Cardiac septum (tissue), 1 donor: ENCODE results near the gene FRMD7. TPM values are rescaled to one million over a fixed set of nuclear protein-coding genes. Genes with fewer than 3 reads are reported as not detected.
"Not testable (repeated sequence)": the region's sequence is repeated elsewhere in the genome, so short reads cannot be mapped to it uniquely, and the experiment has no call there.

Source experiments
- DNase-seq: peaks from one replicate; pipeline ENCODE4 v3.0.0-alpha.2; 2020; ENCODE audit warnings: low spot score
- intact Hi-C: fragments of 100-400 bp; cut with DNase I; formaldehyde crosslinking; loops from one replicate; pipeline ENCODE4 v1.14.0; 2022
- long read RNA-seq: library from polyadenylated mRNA; unstranded; transcript quantifications from one replicate; pipeline ENCODE4 v2.0.0, GENCODE V29; 2021
- total RNA-seq: library from RNA; stranded (reverse); fragmentation: NEBNext Ultra II Directional; extraction: Animal tissue kit (Norgen Biotek cat#: 25700); gene quantifications from one replicate; pipeline ENCODE4 v1.2.1, GENCODE V29; 2021
- donor health status: DM: no; HTN: no; CAD: no.

Gene FRMD7
- 0.30 TPM for total RNA-seq
- long read RNA-seq: 0 reads

GRCh38 chrX:132127743-132128142 is at the start of gene FRMD7:
Gene FRMD7 (minus strand): TSS chrX:132128020. CDS start chrX:132127844, 176 bp downstream.
- intact Hi-C loops: no loop called here
- DNase-seq: no peak

- intact Hi-C loops: no loop called here
- DNase-seq: no peak
Observed at GRCh38 chrX:132173647-132174046, 45.8 kb upstream of the FRMD7 start.

GRCh38 chrX:132171881-132172280 is 44.1 kb upstream of the FRMD7 start:
- no peak for DNase-seq
- intact Hi-C loops: no loop called here

- intact Hi-C loops: no loop called here
- DNase-seq: no peak
Observed at GRCh38 chrX:132171478-132171877, 43.7 kb upstream of the FRMD7 start.

- DNase-seq: no peak
- intact Hi-C loops: no loop called here
Observed at GRCh38 chrX:132169554-132169953, 41.7 kb upstream of the FRMD7 start.

GRCh38 chrX:132165651-132166050 is 37.8 kb upstream of the FRMD7 start:
- intact Hi-C loops: no loop called here
- no peak for DNase-seq

GRCh38 chrX:132165005-132165404 is 37.2 kb upstream of the FRMD7 start:
- intact Hi-C loops: no loop called here
- no peak for DNase-seq

- intact Hi-C loops: not testable (repeated sequence)
Observed at GRCh38 chrX:132163094-132163493, 35.3 kb upstream of the FRMD7 start.

GRCh38 chrX:132153166-132153565 is 25.3 kb upstream of the FRMD7 start:
- no peak for DNase-seq
- intact Hi-C loops: no loop called here

More at GRCh38 chrX:132163094-132163493, 35.3 kb upstream of the FRMD7 start:
- not testable (repeated sequence) for DNase-seq

- intact Hi-C loops: no loop called here
- no peak for DNase-seq
Observed at GRCh38 chrX:132146456-132146855, 18.6 kb upstream of the FRMD7 start.

GRCh38 chrX:132144061-132144460 is 16.2 kb upstream of the FRMD7 start:
- intact Hi-C loops: no loop called here
- no peak for DNase-seq

- intact Hi-C loops: no loop called here
- DNase-seq: no peak
Observed at GRCh38 chrX:132125906-132126305, 1.9 kb downstream of the FRMD7 start.

- no peak for DNase-seq
- intact Hi-C loops: no loop called here
Observed at GRCh38 chrX:132120913-132121312, 6.9 kb downstream of the FRMD7 start.

GRCh38 chrX:132119821-132120515 is 7.9 kb downstream of the FRMD7 start:
- intact Hi-C loops: no loop called here
- no peak for DNase-seq

- no peak for DNase-seq
- intact Hi-C loops: no loop called here
Observed at GRCh38 chrX:132119283-132119682, 8.5 kb downstream of the FRMD7 start.

GRCh38 chrX:132118358-132118757 is 9.5 kb downstream of the FRMD7 start:
- DNase-seq: no peak
- intact Hi-C loops: no loop called here

- no peak for DNase-seq
- intact Hi-C loops: no loop called here
Observed at GRCh38 chrX:132115792-132116191, 12.0 kb downstream of the FRMD7 start.

- DNase-seq: no peak
Observed at GRCh38 chrX:132114607-132115006, 13.2 kb downstream of the FRMD7 start.

GRCh38 chrX:132107291-132107690 is 20.5 kb downstream of the FRMD7 start:
- no peak for DNase-seq
- intact Hi-C loops: no loop called here

More at GRCh38 chrX:132114607-132115006, 13.2 kb downstream of the FRMD7 start:
- intact Hi-C loops: no loop called here

- no peak for DNase-seq
- intact Hi-C loops: no loop called here
Observed at GRCh38 chrX:132101799-132102198, 26.0 kb downstream of the FRMD7 start.

- DNase-seq: no peak
- intact Hi-C loops: no loop called here
Observed at GRCh38 chrX:132101206-132101605, 26.6 kb downstream of the FRMD7 start.

GRCh38 chrX:132098704-132099103 is 29.1 kb downstream of the FRMD7 start:
- intact Hi-C loops: loop anchor here (10.0 kb wide), 1 partner anchor 116 kb away; the partner anchor contains the start of gene RAP2C
- not testable (repeated sequence) for DNase-seq
